PC-9 (cell line): ENCODE measurements around the gene THOC7. TPM values are rescaled to one million over a fixed set of nuclear protein-coding genes. Genes with fewer than 3 reads are reported as not detected.

Source experiments
- BruUV-seq: library from RNA; stranded (reverse); fragments of 400-500 nt; replicated peaks from 2 replicates; lab custom pipeline; 2021; lab: Mats Ljungman, UMichigan
- CTCF ChIA-PET: fragments of 300-600 bp; sonication (Branson Sonifier 250); formaldehyde crosslinking; loops from one replicate; lab custom pipeline; 2022; ENCODE audit warnings: antibody characterized with exemption; lab: Charles Lee
- POLR2A ChIA-PET: fragments of 300-600 bp; sonication (Branson Sonifier 250); formaldehyde crosslinking; loops from one replicate; lab custom pipeline; 2022; ENCODE audit warnings: antibody characterized with exemption; ENCODE audit not compliant: unreplicated experiment; lab: Charles Lee
- DNase-seq, 2 experiments: peaks; one replicate each; pipeline versions ENCODE4 v3.0.0 to v3.0.0-alpha.2; 2015 to 2022; ENCODE audit warnings: mixed read lengths in 1 of 2
- H2AFZ ChIP-seq: fragments of 200-600 bp; sonication (generic); 2 replicates; pipeline ENCODE4 v1.8.1; 2017; ENCODE audit warnings: antibody characterized with exemption
- H3F3A ChIP-seq: fragments of 200-600 bp; sonication (generic); 2 replicates; pipeline ENCODE4 v1.8.1; 2017; ENCODE audit warnings: antibody characterized with exemption, mild to moderate bottlenecking, low read depth; ENCODE audit not compliant: insufficient read depth
- H3K27ac ChIP-seq: fragments of 200-600 bp; sonication (generic); 2 replicates; pipeline ENCODE4 v1.6.1; 2016; ENCODE audit warnings: mixed run types
- H3K27me3 ChIP-seq: fragments of 200-600 bp; sonication (generic); 2 replicates; pipeline ENCODE4 v1.6.1; 2016; ENCODE audit warnings: low read depth, mixed run types; ENCODE audit not compliant: insufficient read depth
- H3K36me3 ChIP-seq: fragments of 200-600 bp; sonication (generic); 2 replicates; pipeline ENCODE4 v1.6.1; 2016; ENCODE audit warnings: low read depth, mixed run types
- H3K4me1 ChIP-seq: fragments of 200-600 bp; sonication (generic); replicated peaks from 2 replicates; pipeline ENCODE4 v1.6.1; 2016; ENCODE audit warnings: mixed run types; ENCODE audit not compliant: insufficient read depth
- H3K4me2 ChIP-seq: fragments of 200-600 bp; sonication (generic); 2 replicates; pipeline ENCODE4 v1.6.1; 2017; ENCODE audit warnings: mixed run types
- H3K4me3 ChIP-seq: fragments of 200-600 bp; sonication (generic); 2 replicates; pipeline ENCODE4 v1.6.1; 2016; ENCODE audit warnings: mixed run types
- H3K79me2 ChIP-seq: fragments of 200-600 bp; sonication (generic); 2 replicates; pipeline ENCODE4 v1.6.1; 2017; ENCODE audit warnings: low read depth, mixed run types
- H3K9me2 ChIP-seq: fragments of 200-600 bp; sonication (generic); 2 replicates; pipeline ENCODE4 v1.8.1; 2017; ENCODE audit warnings: mild to moderate bottlenecking; ENCODE audit not compliant: insufficient read depth
- H3K9me3 ChIP-seq: fragments of 200-600 bp; sonication (generic); 2 replicates; pipeline ENCODE4 v1.8.1; 2016; ENCODE audit warnings: low read depth; ENCODE audit not compliant: insufficient read depth
- H4K20me1 ChIP-seq: fragments of 200-600 bp; sonication (generic); 2 replicates; pipeline ENCODE4 v1.8.1; 2017; ENCODE audit not compliant: insufficient read depth
- CTCF ChIP-seq: fragments of 200-600 bp; sonication (generic); conservative IDR thresholded peaks from 2 replicates; pipeline ENCODE4 v1.6.1; 2017; ENCODE audit warnings: mixed run types, antibody characterized with exemption, mild to moderate bottlenecking, moderate library complexity
- EZH2 ChIP-seq: fragments of 200-600 bp; sonication (generic); IDR thresholded peaks from 2 replicates; pipeline ENCODE4 v1.8.0; 2017; ENCODE audit warnings: antibody characterized with exemption, low read depth
- intact Hi-C: fragments of 100-400 bp; cut with micrococcal nuclease; formaldehyde crosslinking; loops from one replicate; pipeline ENCODE4 v1.10.0; 2022; ENCODE audit not compliant: unreplicated experiment
- total RNA-seq: library from RNA; stranded (reverse); gene quantifications from 2 replicates; pipeline ENCODE4 v1.2.3, GENCODE V29; 2021

Gene THOC7
- total RNA-seq, 1 experiment from 2014 or later, result 94.3 TPM

DNA sequence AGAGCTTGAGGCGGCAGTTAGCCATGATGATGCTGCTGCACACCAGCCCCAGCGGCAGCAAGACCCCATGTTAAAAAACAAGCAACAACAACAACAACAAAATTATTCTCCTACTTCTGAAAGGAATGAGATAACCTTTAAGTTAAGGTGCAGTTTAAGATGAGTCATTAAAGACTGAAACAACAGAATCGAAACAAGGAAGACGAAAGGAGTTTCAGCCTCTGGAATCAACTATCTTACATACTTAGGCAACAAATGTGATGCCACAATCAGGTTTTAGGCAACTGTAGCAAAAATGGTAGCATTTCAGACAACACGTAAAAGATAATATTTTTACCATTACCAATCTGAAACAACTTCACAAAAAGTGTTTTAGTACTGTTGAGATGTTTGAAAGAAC is 36.4 kb upstream of the THOC7 start:
- Histone ChIP-seq H2AFZ (no peak overlapping the region), H3K79me2 (no peaks in the 10 kb centered on the region), H3K4me3 (no peak overlapping the region), H3K36me3 (no peaks in the 10 kb centered on the region), H3K27me3 (no peaks in the 10 kb centered on the region), H3K9me3 (no peaks in the 10 kb centered on the region), H3K27ac (no peak overlapping the region), H3F3A (no peaks in the 10 kb centered on the region), H3K4me1 (no peaks in the 10 kb centered on the region), H3K4me2 (no peak overlapping the region), H4K20me1 (no peaks in the 10 kb centered on the region), H3K9me2 (no peaks in the 10 kb centered on the region)
- no peak for TF ChIP-seq EZH2
- TF ChIP-seq CTCF, result no peak
- ChIA-PET CTCF (no interaction called here), POLR2A (no interaction called here)
- DNase-seq, result no peak
- intact Hi-C loops, result no loop called here
- BruUV-seq, result no TSS peak

DNA sequence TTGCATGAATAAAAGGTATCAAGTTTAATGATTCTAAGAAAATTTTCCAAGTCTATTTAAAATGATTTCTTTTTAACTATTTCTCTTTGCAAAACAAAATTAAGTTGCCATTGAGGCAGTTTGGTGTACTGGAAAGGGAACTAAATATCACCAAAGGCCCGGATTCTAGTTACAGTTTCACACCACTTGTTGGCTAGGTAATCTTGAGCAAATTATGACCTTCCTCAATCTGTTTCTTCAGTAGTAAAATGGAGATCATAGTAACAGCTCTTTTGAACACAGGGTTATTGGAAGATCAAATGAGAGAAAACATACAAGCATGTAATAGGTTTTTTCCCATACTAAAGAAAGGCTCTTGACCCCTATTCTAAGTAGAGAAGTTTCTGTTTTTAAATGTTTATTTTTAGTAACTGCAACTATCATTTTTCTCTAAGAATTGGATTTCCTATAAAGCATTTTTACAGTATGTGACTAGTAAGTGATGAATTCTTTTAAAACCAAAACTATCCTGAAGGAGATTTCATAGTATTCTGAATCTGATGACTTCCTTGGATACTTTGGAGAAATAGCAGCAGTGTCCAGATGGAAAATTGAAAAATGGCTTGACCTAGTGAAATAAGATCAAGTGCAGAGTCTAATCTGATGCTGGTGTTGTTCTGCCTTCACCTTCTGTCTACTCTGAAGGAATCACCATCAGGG is 32.9 kb upstream of the THOC7 start:
- no peaks in the 10 kb centered on the region for H4K20me1 ChIP-seq
- no peaks in the 10 kb centered on the region for H3F3A ChIP-seq
- no peaks in the 10 kb centered on the region for H3K4me1 ChIP-seq
- H3K9me2 ChIP-seq, result no peaks in the 10 kb centered on the region
- no peak overlapping the region for H2AFZ ChIP-seq
- no peaks in the 10 kb centered on the region for H3K9me3 ChIP-seq
- H3K4me3 ChIP-seq, result no peak overlapping the region
- intact Hi-C loops, result no loop called here
- H3K27ac ChIP-seq, result no peak overlapping the region
- TF ChIP-seq EZH2 (no peak), CTCF (no peak)
- CTCF ChIA-PET, result no interaction called here
- H3K27me3 ChIP-seq, result no peaks in the 10 kb centered on the region
- no peak for DNase-seq
- H3K79me2 ChIP-seq, result no peaks in the 10 kb centered on the region
- POLR2A ChIA-PET, result no interaction called here
- H3K4me2 ChIP-seq, result no peak overlapping the region
- no TSS peak for BruUV-seq
- H3K36me3 ChIP-seq, result no peaks in the 10 kb centered on the region

GRCh38 chr3:63895422-63896189 is 32.0 kb upstream of the THOC7 start:
- Histone ChIP-seq H3K36me3 (no peaks in the 10 kb centered on the region), H3K79me2 (no peaks in the 10 kb centered on the region), H3K4me1 (no peaks in the 10 kb centered on the region), H2AFZ (no peak overlapping the region), H3K4me3 (no peak overlapping the region), H4K20me1 (no peaks in the 10 kb centered on the region), H3F3A (no peaks in the 10 kb centered on the region), H3K9me3 (no peaks in the 10 kb centered on the region), H3K4me2 (no peak overlapping the region), H3K27me3 (no peaks in the 10 kb centered on the region), H3K9me2 (no peaks in the 10 kb centered on the region), H3K27ac (no peak overlapping the region)
- intact Hi-C loops, result no loop called here
- no TSS peak for BruUV-seq
- ChIA-PET POLR2A (interaction anchor here (0.6 kb wide), 1 partner anchor 16 kb away, joined by 3 read pairs; no protein-coding TSS in a partner anchor), CTCF (no interaction called here)
- TF ChIP-seq EZH2 (no peak), CTCF (no peak)
- no peak for DNase-seq
